Upper lobe of right lung (tissue), 1 donor: Measurements from ENCODE around the gene DCC. TPM values are rescaled to one million over a fixed set of nuclear protein-coding genes. Genes with fewer than 3 reads are reported as not detected.

Experiments used
- ATAC-seq: fragments of 200-7000 bp; cut with Tn5 transposase; one replicate; pipeline ENCODE4 v1.9.1; 2020; ENCODE audit warnings: mild to moderate bottlenecking, moderate library complexity
- DNase-seq: peaks from one replicate; pipeline ENCODE4 v3.0.0-alpha.2; 2020
- H3K27ac ChIP-seq: fragments of 200-600 bp; one replicate; pipeline ENCODE4 v1.8.0; 2022
- H3K27me3 ChIP-seq: fragments of 200-600 bp; one replicate; pipeline ENCODE4 v1.8.0; 2022; ENCODE audit warnings: mild to moderate bottlenecking
- H3K36me3 ChIP-seq: fragments of 200-600 bp; one replicate; pipeline ENCODE4 v1.8.0; 2022
- H3K4me1 ChIP-seq: fragments of 200-600 bp; one replicate; pipeline ENCODE4 v1.8.0; 2022
- H3K4me3 ChIP-seq: fragments of 200-600 bp; one replicate; pipeline ENCODE4 v1.8.0; 2022; ENCODE audit warnings: mild to moderate bottlenecking
- H3K9me3 ChIP-seq: fragments of 200-600 bp; one replicate; pipeline ENCODE4 v1.8.0; 2022
- intact Hi-C: fragments of 100-400 bp; cut with DNase I; formaldehyde crosslinking; loops from one replicate; pipeline ENCODE4 v1.11.0; 2022
- total RNA-seq: library from RNA; stranded (reverse); fragmentation: NEBNext Ultra II Directional; extraction: Animal tissue kit (Norgen Biotek cat#: 25700); gene quantifications from one replicate; pipeline ENCODE4 v1.2.1, GENCODE V29; 2021
- TF ChIP-seq, protein P1 (sequence below): fragments of 200-600 bp; IDR thresholded peaks from one replicate; pipeline ENCODE4 v1.8.0; 2022; ENCODE audit warnings: antibody characterized with exemption
- donor health status: DM: no; HTN: yes; CAD: no; lungs with severe emphysema.

The DCC gene
- total RNA-seq, 1 donor from 2014 or later = 7.1 TPM

DNA sequence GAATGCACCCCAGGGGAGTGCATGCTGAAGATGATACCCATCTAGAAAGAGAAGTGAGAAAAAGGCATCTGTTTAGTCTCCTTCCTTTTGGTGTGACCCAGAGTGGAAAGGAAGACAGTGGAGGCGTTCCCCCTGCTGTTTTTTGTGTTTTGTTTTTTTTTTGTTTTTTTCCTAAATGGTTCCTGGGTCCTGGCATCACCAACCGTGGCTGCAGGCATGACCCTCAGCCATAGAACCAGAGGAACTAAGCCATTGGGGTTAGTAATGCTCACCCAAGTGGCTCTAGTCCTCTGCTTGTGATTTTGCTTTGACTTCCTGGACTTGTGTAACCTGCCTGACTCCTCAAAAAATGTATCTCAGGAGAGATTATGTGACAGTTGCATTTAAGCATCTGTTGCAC, 451.3 kb downstream of the DCC start:
- TF ChIP-seq, protein P1, sequence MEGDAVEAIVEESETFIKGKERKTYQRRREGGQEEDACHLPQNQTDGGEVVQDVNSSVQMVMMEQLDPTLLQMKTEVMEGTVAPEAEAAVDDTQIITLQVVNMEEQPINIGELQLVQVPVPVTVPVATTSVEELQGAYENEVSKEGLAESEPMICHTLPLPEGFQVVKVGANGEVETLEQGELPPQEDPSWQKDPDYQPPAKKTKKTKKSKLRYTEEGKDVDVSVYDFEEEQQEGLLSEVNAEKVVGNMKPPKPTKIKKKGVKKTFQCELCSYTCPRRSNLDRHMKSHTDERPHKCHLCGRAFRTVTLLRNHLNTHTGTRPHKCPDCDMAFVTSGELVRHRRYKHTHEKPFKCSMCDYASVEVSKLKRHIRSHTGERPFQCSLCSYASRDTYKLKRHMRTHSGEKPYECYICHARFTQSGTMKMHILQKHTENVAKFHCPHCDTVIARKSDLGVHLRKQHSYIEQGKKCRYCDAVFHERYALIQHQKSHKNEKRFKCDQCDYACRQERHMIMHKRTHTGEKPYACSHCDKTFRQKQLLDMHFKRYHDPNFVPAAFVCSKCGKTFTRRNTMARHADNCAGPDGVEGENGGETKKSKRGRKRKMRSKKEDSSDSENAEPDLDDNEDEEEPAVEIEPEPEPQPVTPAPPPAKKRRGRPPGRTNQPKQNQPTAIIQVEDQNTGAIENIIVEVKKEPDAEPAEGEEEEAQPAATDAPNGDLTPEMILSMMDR = no peak
- no peak for DNase-seq
- H3K27ac ChIP-seq = no peak overlapping the region
- no peak for ATAC-seq
- no peaks in the 10 kb centered on the region for H3K4me1 ChIP-seq
- H3K36me3 ChIP-seq = no peaks in the 10 kb centered on the region
- H3K4me3 ChIP-seq = no peak overlapping the region
- peaks cover 15% of the 10 kb centered on the region for H3K9me3 ChIP-seq
- no peaks in the 10 kb centered on the region for H3K27me3 ChIP-seq
- intact Hi-C loops = no loop called here

DNA sequence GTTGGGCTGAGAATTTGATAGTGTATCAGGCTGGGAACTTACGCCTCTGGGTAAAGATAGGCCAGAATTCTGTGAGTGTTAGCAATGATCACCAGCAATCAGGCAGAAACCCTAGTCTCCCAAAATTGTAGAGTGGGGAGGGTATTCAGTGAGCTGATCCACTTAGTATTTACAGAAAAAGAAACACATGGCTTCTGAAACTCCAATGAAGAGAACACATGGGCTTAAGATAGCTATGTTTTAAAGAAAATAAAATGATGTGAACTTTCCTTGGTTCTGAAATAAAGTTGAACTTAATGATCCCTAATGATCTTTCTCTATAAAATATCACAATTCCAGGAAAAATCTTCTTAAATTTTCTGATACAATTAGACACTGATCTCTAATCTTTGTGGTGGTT, 472.8 kb downstream of the DCC start:
- no peak for ATAC-seq
- intact Hi-C loops = no loop called here
- TF ChIP-seq, protein P1 = no peak

DNA sequence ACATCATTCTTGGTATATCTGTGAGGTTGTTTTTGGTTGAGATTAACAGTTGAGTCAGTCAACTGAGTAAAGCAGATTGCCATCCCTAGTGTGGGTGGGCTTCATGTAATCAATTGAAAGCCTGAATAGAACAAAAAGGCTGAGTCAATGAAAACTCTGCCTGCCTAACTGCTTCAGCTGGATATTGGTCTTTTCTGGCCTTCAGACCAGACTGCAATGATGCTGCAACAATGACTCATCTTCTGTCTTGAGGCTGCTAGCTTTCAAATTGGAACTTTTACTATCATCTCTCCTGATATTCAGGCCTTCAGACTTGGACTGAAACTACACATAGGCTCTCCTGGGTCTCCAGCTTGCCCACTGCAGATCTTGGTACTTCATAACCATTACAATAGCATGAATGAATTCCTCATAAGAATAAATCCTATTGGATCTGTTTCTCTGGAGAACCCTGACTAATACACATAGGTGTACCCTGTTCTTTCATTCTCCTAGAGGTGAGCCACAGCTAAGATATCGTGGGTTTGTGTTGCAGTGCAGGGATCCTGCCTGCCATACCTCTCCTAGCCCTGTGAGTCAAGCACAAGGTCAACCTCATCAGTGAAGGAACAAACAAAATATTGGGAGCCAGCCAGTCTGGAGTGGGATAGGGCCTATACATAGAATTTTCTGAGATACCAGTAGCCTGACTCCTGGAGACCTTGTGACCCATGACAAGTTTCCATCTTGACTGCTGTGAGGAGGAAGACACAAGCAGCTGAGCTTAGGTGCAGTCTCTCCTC, 473.8 kb downstream of the DCC start:
- Histone ChIP-seq H3K27ac (no peak overlapping the region), H3K36me3 (no peaks in the 10 kb centered on the region), H3K4me3 (no peak overlapping the region), H3K9me3 (no peaks in the 10 kb centered on the region), H3K27me3 (no peaks in the 10 kb centered on the region), H3K4me1 (no peaks in the 10 kb centered on the region)
- TF ChIP-seq, protein P1 = no peak
- intact Hi-C loops = no loop called here
- ATAC-seq (no peak), DNase-seq (no peak)

More for the DNA sequence above, 472.8 kb downstream of the DCC start:
- no peak for DNase-seq
- Histone ChIP-seq H3K27ac (no peak overlapping the region), H3K4me1 (no peaks in the 10 kb centered on the region), H3K9me3 (no peaks in the 10 kb centered on the region), H3K27me3 (no peaks in the 10 kb centered on the region), H3K36me3 (no peaks in the 10 kb centered on the region), H3K4me3 (no peak overlapping the region)

DNA sequence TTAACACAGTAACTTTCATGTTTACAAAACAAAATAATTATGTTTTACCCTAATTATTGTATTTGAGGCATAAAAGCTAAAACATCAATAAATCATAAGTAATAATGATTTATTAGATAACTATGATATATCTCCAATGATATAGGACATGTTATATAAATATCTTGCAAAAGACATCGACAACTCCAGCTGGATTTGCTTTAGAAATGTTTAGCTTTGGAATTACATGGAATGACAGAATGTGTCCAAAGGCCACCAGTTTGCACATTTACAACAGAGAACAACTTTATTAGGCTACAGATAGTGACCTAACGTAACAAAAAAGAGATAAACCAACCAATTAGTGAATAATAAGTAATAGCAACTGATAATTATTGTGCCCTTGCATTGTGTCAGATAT, 475.7 kb downstream of the DCC start:
- Histone ChIP-seq H3K4me1 (no peaks in the 10 kb centered on the region), H3K27me3 (no peaks in the 10 kb centered on the region), H3K36me3 (no peaks in the 10 kb centered on the region), H3K9me3 (no peaks in the 10 kb centered on the region), H3K27ac (no peak overlapping the region), H3K4me3 (no peak overlapping the region)
- intact Hi-C loops = no loop called here
- DNase-seq = no peak
- TF ChIP-seq, protein P1 = no peak
- ATAC-seq = no peak

DNA sequence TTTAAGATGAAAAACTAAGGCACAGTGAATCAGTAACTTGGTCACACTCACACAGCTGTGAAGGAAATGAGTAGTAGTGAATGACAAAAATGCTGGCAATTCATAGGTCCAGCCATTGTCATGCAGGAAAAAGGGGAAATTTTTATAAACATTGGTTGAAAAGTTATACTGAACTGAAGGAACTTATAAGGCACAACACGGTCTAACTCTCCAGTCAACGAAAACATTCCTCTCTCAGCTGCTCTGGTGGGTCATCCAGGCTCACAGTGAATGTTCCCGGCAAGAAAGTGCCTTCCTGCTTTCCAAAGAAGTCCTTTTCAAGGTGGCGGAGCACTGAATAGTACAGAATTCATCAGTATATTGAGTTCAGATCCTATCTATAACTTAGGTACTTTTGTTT, 476.1 kb downstream of the DCC start:
- H3K4me3 ChIP-seq = no peak overlapping the region
- TF ChIP-seq, protein P1 = no peak
- H3K9me3 ChIP-seq = no peaks in the 10 kb centered on the region
- H3K4me1 ChIP-seq = no peaks in the 10 kb centered on the region
- H3K27me3 ChIP-seq = no peaks in the 10 kb centered on the region
- intact Hi-C loops = no loop called here
- H3K27ac ChIP-seq = no peak overlapping the region
- H3K36me3 ChIP-seq = no peaks in the 10 kb centered on the region
- DNase-seq (no peak), ATAC-seq (no peak)
